HuH-7 (cell line): ENCODE results near the gene AGBL2.
"Not testable (repeated sequence)": the region's sequence is repeated elsewhere in the genome, so short reads cannot be mapped to it uniquely, and the experiment has no call there.

Source experiments
- DNase-seq: peaks from one replicate; pipeline ENCODE4 v3.0.0; 2011; ENCODE audit warnings: low spot score

AGBL2 gene

DNA sequence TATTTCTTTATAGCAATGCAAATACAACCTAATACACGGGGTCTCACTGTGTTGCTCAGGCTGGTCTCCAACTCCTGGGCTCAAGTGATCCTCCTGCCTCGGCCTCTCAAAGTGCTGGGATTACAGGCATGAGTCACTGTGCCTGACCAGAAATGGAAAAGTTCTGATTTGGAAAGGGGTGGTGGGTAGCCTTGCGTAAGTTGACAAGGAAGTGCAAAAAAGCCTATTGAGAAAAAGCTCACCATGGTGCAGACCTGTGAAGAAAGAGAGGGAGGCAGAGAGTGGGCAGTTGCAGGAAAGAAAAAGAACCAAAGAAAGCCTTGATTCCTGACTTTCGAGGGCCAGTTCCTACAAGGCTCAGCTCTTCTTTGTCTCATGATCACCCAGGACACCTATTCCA lies 27.1 kb downstream of the AGBL2 start:
- DNase-seq, result no peak

DNA sequence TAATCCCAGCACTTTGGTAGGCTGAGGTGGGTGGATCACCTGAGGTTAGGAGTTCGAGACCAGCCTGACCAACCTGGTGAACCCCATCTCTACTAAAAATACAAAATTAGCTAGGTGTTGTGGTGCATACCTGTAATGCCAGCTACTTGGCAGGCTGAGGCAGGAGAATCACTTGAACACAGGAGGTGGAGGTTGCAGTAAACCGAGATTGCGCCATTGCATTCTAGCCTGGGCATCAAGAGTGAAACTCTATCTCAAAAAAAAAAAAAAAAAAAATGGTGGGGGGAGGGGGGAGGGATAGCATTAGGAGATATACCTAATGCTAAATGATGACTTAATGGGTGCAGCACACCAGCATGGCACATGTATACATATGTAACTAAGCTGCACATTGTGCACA lies 28.5 kb downstream of the AGBL2 start:
- DNase-seq, result not testable (repeated sequence)

DNA sequence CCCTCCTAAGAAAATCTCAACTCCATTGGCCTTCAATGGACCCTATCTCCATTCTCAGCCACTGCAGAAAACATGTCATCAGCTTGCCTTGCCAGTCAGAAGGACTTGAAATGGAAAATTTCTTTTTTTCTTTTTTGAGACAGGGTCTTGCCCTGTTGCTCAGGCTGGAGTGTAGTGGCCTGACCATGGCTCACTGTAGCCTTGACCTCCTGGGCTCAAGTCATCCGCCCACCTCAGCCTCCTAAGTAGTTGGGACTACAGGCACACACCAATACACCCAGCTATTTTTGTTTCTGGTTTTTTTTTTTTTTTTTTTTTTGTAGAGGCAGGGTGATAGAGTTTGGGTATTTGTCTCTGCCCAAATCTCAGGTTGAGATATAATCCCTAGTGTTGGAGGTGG lies 29.0 kb downstream of the AGBL2 start:
- DNase-seq, result no peak

- no peak for DNase-seq
Observed at GRCh38 chr11:47675851-47676250, 39.3 kb downstream of the AGBL2 start.

- DNase-seq, result no peak
Observed at GRCh38 chr11:47672283-47672730, 42.9 kb downstream of the AGBL2 start.

GRCh38 chr11:47669856-47670255 lies 45.3 kb downstream of the AGBL2 start:
- no peak for DNase-seq

GRCh38 chr11:47668665-47669064 lies 46.5 kb downstream of the AGBL2 start:
- DNase-seq, result no peak

- DNase-seq, result no peak
Observed at GRCh38 chr11:47667555-47667954, 47.6 kb downstream of the AGBL2 start.

GRCh38 chr11:47667135-47667534 lies 48.0 kb downstream of the AGBL2 start:
- DNase-seq, result no peak

GRCh38 chr11:47664936-47665335 lies 50.2 kb downstream of the AGBL2 start:
- DNase-seq, result not testable (repeated sequence)

DNA sequence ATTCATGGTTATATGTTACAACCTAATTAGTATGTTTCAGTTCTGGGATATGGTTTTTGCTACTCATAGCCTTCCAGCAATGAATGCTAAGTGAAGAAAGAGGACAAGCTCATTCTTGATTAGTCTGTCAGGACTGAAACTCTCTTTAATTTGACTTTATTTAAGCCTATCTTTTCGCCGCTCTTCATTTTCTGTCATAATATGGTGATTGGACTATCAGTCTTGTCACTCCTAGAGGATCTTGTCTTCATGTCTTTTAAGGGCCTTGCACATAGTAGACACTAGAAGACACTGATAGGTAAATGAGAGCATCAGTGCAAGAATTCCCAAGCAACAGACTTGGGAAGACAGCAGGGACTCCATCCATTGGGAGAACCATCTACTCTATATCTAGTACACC lies 53.9 kb downstream of the AGBL2 start:
- DNase-seq, result no peak

- no peak for DNase-seq
Observed at GRCh38 chr11:47659276-47659675, 55.9 kb downstream of the AGBL2 start.

DNA sequence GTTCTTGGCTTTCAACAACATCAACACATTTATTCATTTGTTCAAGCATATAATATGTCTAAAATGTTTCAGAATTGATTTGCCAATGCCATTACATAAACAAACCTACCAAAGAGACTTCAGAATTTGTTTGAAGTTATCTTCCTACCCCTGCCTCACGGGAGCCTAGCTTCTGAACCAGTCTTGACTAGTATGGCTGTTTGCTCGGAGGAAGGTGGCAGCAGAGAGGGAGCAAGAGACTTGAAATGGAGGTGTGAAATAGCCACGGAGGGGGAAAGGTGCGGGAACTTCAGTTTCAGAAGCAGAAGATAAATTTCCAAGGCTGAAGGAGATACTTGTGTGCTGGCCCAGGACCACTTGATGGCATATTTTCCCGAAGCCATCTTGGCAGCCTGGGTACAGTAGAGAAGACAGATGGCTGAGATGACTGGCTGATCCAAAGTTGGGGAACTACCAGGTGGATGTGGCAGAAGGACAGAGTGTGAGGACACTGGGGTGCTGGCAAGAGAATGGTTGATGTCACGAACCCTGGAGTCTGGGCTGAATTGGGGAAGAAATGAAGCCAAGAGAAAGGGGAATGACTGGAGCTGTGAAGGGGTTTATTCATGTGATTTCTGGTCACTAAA lies 58.8 kb downstream of the AGBL2 start:
- no peak for DNase-seq

DNA sequence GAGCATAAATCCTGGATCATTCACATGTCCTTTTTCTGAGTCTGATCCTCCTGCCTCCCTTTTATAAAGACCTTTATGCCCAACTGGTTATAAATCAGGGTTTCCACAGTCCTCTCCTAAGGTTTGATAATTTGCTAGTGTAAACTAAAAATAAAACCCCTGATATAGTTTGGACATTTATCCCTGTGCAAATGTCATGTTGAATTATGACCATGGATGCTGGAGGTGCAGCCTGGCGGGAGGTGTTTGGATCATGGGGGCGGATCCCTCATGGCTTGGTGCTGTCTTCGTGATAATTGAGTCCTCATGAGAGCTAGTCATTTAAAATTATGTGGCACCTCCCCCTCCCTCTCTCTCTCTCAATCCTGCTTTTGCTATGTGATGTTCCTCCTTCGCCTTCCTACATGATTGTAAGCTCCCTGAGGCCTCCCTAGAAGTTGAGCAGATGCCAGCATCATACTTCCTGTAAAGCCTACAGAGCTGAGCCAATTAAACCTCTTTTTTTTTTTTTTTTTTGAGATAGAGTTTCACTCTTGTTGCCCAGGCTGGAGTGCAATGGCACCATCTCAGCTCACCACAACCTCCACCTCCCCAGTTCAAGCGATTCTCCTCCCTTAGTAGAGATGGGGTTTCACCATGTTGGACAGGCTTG lies 63.2 kb downstream of the AGBL2 start:
- no peak for DNase-seq

DNA sequence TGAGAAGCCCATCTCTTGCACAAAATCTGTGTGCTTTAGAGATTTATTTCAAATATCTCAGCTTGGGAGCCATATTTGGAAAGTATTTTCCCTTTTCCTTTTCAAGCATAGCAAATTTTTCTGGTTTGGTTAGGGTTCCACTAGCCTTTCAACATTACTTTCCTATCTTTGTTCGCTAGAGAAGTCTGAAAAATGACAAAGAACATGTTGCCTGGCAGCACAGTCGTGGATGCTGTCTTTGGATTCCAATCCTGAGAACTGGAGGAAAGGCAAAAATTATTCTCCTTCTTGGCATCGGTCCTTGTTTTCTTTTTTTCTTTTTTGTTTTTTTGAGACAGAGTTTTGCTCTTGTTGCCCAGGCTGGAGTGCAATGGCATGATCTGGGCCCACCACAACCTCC lies 65.9 kb downstream of the AGBL2 start:
- no peak for DNase-seq

DNA sequence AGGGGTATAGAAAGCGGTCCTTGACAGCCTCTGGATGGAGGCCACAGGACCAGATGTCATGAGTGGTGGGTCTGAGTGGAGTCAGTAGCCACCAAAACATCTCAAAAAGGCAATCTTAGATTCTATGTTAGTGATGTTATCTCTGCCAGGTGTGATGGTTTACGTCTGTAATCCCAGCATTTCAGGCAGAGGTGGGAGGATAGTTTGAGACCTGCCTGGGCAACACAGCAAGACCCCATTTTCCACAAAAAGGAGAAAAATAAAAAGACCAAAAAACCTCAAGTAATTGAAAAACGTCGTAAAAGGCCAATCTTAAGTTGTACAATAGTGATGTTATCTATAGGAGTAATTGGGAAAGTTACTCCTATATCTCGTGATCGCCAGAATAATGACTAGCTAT lies 69.2 kb downstream of the AGBL2 start:
- no peak for DNase-seq

DNA sequence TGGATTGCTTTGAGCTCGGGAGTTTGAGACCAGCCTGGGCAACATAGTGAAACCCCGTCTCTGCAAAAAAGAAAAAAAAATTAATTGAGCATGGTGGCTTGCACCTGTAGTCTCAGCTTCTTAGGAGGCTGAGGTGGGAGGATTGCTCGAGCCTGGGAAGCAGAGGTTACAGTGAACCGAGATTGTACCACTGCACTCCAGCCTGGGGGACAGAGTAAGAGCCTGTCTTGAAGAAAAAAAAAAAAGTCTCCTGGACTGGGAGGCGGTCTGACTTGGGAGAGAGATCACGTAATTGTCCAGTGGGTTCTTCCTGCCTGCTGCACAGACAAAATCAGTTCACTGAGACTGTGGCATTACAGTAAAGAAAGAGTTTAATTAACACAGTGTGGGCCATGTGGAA lies 69.7 kb downstream of the AGBL2 start:
- no peak for DNase-seq

- peak; percentile 91 for DNase-seq
Observed at GRCh38 chr11:47642099-47642855, 72.9 kb downstream of the AGBL2 start, which contains the start of gene MTCH2. TSS of gene MTCH2 (minus strand) at chr11:47642559. CDS start at chr11:47642465, 94 bp downstream.

DNA sequence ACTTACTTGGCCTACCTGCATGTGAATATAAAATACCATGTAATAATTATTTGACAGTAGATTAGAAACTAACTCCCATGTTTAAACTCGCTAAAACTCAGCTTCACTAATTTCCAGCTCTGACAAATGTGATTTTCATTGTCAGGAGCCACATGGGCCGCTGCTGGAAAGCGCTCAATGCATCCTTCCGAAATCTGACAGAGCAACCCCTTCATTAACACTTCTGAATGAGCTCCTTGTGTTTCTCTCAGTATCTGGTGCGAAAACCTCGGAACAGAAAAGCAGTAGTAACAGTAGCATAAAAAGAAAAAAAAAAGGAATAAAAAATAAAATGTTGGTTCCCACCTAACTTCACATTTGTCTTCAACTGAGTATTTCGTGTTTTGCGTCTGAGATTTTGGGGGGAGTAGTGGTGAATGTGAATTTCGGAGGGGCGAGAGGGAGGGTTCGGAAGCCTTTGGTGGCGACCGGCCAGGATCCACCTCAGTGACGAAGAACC lies 73.5 kb downstream of the AGBL2 start:
- DNase-seq, result no peak

- not testable (repeated sequence) for DNase-seq
Observed at GRCh38 chr11:47640506-47640905, 74.7 kb downstream of the AGBL2 start.

- DNase-seq, result not testable (repeated sequence)
Observed at GRCh38 chr11:47636331-47636730, 78.8 kb downstream of the AGBL2 start.

- no peak for DNase-seq
Observed at GRCh38 chr11:47631473-47631872, 83.7 kb downstream of the AGBL2 start.

DNA sequence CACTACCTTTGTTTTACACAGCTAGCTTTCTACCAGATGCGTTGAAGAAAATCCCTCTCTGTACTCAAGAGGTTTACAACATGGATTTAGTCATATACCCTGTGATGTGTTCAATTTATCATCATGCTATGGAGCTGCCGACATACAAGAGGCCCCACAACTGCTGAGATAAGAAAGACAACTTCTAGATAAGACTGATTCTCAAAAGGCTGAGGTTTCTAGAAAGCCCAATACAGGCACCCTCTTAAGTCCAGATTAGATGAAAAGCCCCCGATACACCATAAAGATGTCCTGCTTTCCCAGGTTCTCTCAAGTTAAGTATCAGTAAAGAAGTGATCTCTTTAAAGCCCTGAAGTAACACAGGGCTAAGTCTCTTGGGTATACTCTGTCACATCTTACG lies 87.1 kb downstream of the AGBL2 start:
- DNase-seq, result no peak
